Ishikawa (cell line): Measurements from ENCODE around the gene MACF1.

ENCODE experiments used
- CREB1 ChIP-seq: IDR thresholded peaks from 2 replicates; pipeline ENCODE4 v1.6.1; 2012; ENCODE audit warnings: low read depth
- EP300 ChIP-seq: IDR thresholded peaks from 2 replicates; pipeline ENCODE4 v1.6.1; 2012; ENCODE audit warnings: borderline replicate concordance
- MAX ChIP-seq: IDR thresholded peaks from 2 replicates; pipeline ENCODE4 v1.6.1; 2012
- NFIC ChIP-seq: IDR thresholded peaks from 2 replicates; pipeline ENCODE4 v1.6.1; 2012
- REST ChIP-seq: IDR thresholded peaks from 2 replicates; pipeline ENCODE4 v1.6.1; 2012; ENCODE audit warnings: low read depth, mild to moderate bottlenecking
- USF1 ChIP-seq: IDR thresholded peaks from 2 replicates; pipeline ENCODE4 v1.6.1; 2012

GRCh38 chr1:39182804-39183203 is 21.7 kb upstream of the MACF1 start:
- no peak for TF ChIP-seq USF1
- TF ChIP-seq REST: no peak
- no peak for TF ChIP-seq MAX
- TF ChIP-seq EP300: no peak
- TF ChIP-seq NFIC: no peak
- TF ChIP-seq CREB1: no peak
